Urinary bladder (tissue), 4 donors: ENCODE results near the gene C1QTNF1. TPM values are rescaled to one million over a fixed set of nuclear protein-coding genes. Genes with fewer than 3 reads are reported as not detected.

ENCODE experiments used
- DNase-seq: peaks from one replicate; pipeline ENCODE4 v3.0.0-alpha.2; 2015; ENCODE audit errors: extremely low spot score
- H3K27ac ChIP-seq: one replicate; pipeline ENCODE4 v1.5.1; 2013; ENCODE audit warnings: low read depth, mild to moderate bottlenecking, moderate library complexity
- H3K36me3 ChIP-seq: one replicate; pipeline ENCODE4 v1.6.1; 2013; ENCODE audit warnings: mild to moderate bottlenecking, moderate library complexity; ENCODE audit not compliant: insufficient read depth
- H3K4me1 ChIP-seq: one replicate; pipeline ENCODE4 v1.6.1; 2013; ENCODE audit warnings: mild to moderate bottlenecking, moderate library complexity; ENCODE audit not compliant: insufficient read depth
- H3K4me3 ChIP-seq: one replicate; pipeline ENCODE4 v1.5.1; 2013; ENCODE audit warnings: low read depth, low read length
- WGBS: extraction: QIAGEN DNeasy Blood & Tissue Kit; methylation state at CpG from one replicate; pipeline ENCODE4 v1.1.7; 2013; 5-methylcytosine and 5-hydroxymethylcytosine counted together
- polyA plus RNA-seq: library from polyadenylated mRNA; stranded (reverse); fragments of 200-250 nt; gene quantifications from one replicate; pipeline ENCODE4 v1.2.3, GENCODE V29; 2013
- total RNA-seq: library from RNA; depleted of rRNA; stranded (reverse); fragments of >200 nt; gene quantifications from one replicate; pipeline ENCODE4 v1.2.3, GENCODE V29; 2014
- donor health status: healthy with polysubstance abuse.
- donor health status: healthy.

C1QTNF1 gene
- total RNA-seq (5.2 TPM), polyA plus RNA-seq (85.0 TPM)

GRCh38 chr17:79023886-79024771 lies at the start of gene C1QTNF1:
TSS of gene C1QTNF1 (plus strand) at chr17:79024169. CDS start at chr17:79043969, 19,800 bp downstream.
- Histone ChIP-seq H3K36me3 (no peaks in the 10 kb centered on the region), H3K4me3 (peak within 1 kb of the TSS; percentile 60), H3K4me1 (peaks cover 1% of the 10 kb centered on the region), H3K27ac (no peak within 1 kb of the TSS)
- WGBS: 2% methylated on average over 77 of the region's 77 CpGs
- no peak for DNase-seq

GRCh38 chr17:78974635-78975591 lies 49.1 kb upstream of the C1QTNF1 start:
- WGBS: 30% methylated on average over 30 of the region's 30 CpGs
- Histone ChIP-seq H3K36me3 (no peaks in the 10 kb centered on the region), H3K4me1 (no peaks in the 10 kb centered on the region), H3K4me3 (no peak overlapping the region), H3K27ac (no peak overlapping the region)
- DNase-seq: no peak

- Histone ChIP-seq H3K27ac (no peak overlapping the region), H3K36me3 (no peaks in the 10 kb centered on the region), H3K4me1 (no peaks in the 10 kb centered on the region), H3K4me3 (no peak overlapping the region)
- WGBS: 84% methylated on average over 20 of the region's 20 CpGs
- no peak for DNase-seq
Measured at GRCh38 chr17:78976907-78977680, 46.9 kb upstream of the C1QTNF1 start.

GRCh38 chr17:78977681-78977943 lies 46.4 kb upstream of the C1QTNF1 start:
- H3K4me1 ChIP-seq: no peaks in the 10 kb centered on the region
- H3K27ac ChIP-seq: no peak overlapping the region
- no peak for DNase-seq
- 76% methylated on average over 8 of the region's 8 CpGs for WGBS
- H3K36me3 ChIP-seq: no peaks in the 10 kb centered on the region
- H3K4me3 ChIP-seq: no peak overlapping the region

- WGBS: 71% methylated on average over 21 of the region's 21 CpGs
- Histone ChIP-seq H3K36me3 (no peaks in the 10 kb centered on the region), H3K4me1 (no peaks in the 10 kb centered on the region), H3K27ac (no peak overlapping the region), H3K4me3 (no peak overlapping the region)
- no peak for DNase-seq
Measured at GRCh38 chr17:78977997-78978973, 45.7 kb upstream of the C1QTNF1 start.

- WGBS: 33% methylated on average over 16 of the region's 16 CpGs
- H3K36me3 ChIP-seq: no peaks in the 10 kb centered on the region
- peak within 1 kb of the TSS; percentile 28 for H3K4me3 ChIP-seq
- no peaks in the 10 kb centered on the region for H3K4me1 ChIP-seq
- peak; percentile 74 for DNase-seq
- H3K27ac ChIP-seq: peak within 1 kb of the TSS; percentile 77
Measured at GRCh38 chr17:78979780-78980623, 44.0 kb upstream of the C1QTNF1 start, which contains the start of gene LGALS3BP. TSS of gene LGALS3BP (minus strand) at chr17:78979923. CDS start at chr17:78977191, 2,732 bp downstream.

- Histone ChIP-seq H3K36me3 (no peaks in the 10 kb centered on the region), H3K4me1 (no peaks in the 10 kb centered on the region), H3K27ac (no peak overlapping the region), H3K4me3 (no peak overlapping the region)
- no peak for DNase-seq
- 80% methylated on average over 8 of the region's 8 CpGs for WGBS
Measured at GRCh38 chr17:78980624-78980972, 43.4 kb upstream of the C1QTNF1 start.

GRCh38 chr17:78981010-78981888 lies 42.7 kb upstream of the C1QTNF1 start:
- Histone ChIP-seq H3K4me1 (no peaks in the 10 kb centered on the region), H3K36me3 (no peaks in the 10 kb centered on the region), H3K4me3 (no peak overlapping the region), H3K27ac (no peak overlapping the region)
- 75% methylated on average over 16 of the region's 16 CpGs for WGBS
- no peak for DNase-seq

- no peak overlapping the region for H3K27ac ChIP-seq
- no peak overlapping the region for H3K4me3 ChIP-seq
- no peaks in the 10 kb centered on the region for H3K36me3 ChIP-seq
- no peak for DNase-seq
- WGBS: 95% methylated on average over 5 of the region's 5 CpGs
- no peaks in the 10 kb centered on the region for H3K4me1 ChIP-seq
Measured at GRCh38 chr17:78985395-78985794, 38.6 kb upstream of the C1QTNF1 start.

- no peak for DNase-seq
- WGBS: 32% methylated on average over 6 of the region's 6 CpGs
- H3K4me1 ChIP-seq: no peaks in the 10 kb centered on the region
- no peaks in the 10 kb centered on the region for H3K36me3 ChIP-seq
- H3K27ac ChIP-seq: no peak overlapping the region
- no peak overlapping the region for H3K4me3 ChIP-seq
Measured at GRCh38 chr17:78986048-78986648, 37.8 kb upstream of the C1QTNF1 start.
